ENCODE measurements around the gene ZNF835.

DNA sequence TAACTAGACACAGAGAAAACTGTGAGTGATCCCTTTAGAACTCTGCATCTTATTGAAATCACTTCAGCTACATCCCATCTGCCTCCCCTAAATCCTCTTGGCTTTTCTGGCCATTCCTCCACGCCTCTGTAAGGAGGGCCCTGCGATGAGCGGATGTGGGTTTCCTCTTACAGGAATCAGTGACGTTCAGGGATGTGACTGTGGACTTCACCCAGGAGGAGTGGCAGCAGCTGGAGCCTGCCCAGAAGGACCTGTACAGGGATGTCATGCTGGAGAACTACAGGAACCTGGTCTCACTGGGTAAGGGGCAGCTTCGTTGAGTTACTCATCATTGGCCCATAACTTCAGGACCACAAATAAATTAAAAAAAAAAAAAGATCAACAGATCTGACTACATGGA lies 57.9 kb downstream of the ZNF835 start:
- TF ChIP-seq, protein P1, sequence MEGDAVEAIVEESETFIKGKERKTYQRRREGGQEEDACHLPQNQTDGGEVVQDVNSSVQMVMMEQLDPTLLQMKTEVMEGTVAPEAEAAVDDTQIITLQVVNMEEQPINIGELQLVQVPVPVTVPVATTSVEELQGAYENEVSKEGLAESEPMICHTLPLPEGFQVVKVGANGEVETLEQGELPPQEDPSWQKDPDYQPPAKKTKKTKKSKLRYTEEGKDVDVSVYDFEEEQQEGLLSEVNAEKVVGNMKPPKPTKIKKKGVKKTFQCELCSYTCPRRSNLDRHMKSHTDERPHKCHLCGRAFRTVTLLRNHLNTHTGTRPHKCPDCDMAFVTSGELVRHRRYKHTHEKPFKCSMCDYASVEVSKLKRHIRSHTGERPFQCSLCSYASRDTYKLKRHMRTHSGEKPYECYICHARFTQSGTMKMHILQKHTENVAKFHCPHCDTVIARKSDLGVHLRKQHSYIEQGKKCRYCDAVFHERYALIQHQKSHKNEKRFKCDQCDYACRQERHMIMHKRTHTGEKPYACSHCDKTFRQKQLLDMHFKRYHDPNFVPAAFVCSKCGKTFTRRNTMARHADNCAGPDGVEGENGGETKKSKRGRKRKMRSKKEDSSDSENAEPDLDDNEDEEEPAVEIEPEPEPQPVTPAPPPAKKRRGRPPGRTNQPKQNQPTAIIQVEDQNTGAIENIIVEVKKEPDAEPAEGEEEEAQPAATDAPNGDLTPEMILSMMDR (IDR thresholded peaks at IDR 0.05; ENCODE audit: borderline replicate concordance, extremely low read depth, low read length, poor library complexity, severe bottlenecking) = no peak
- no peak for TF ChIP-seq EZH2 (IDR thresholded peaks at IDR 0.05; ENCODE audit: borderline replicate concordance, low read depth, low read length, severe bottlenecking)
